NCI-H2227 treated with DMSO at 0.1 percent for 48 hours (cell line): ENCODE data around the gene STX1B.
A peak's percentile ranks its signal among the peaks of the same experiment; 100 is the strongest.

Experiments used
- DNase-seq: peaks from one replicate; lab custom pipeline; 2025; lab: John Stamatoyannopoulos, UW

Gene STX1B

GRCh38 chr16:30996324-30996984 lies 14.0 kb downstream of the STX1B start:
- no peak for DNase-seq

- no peak for DNase-seq
Observed at GRCh38 chr16:30995927-30996323, 14.5 kb downstream of the STX1B start.

GRCh38 chr16:30992931-30993816 lies 17.3 kb downstream of the STX1B start:
- no peak for DNase-seq

GRCh38 chr16:30992276-30992780 lies 18.1 kb downstream of the STX1B start:
- no peak for DNase-seq

- no peak for DNase-seq
Observed at GRCh38 chr16:30991052-30991451, 19.4 kb downstream of the STX1B start.

GRCh38 chr16:30990105-30990504 lies 20.3 kb downstream of the STX1B start:
- no peak for DNase-seq

GRCh38 chr16:30989469-30990047 lies 20.9 kb downstream of the STX1B start:
- no peak for DNase-seq

- no peak for DNase-seq
Observed at GRCh38 chr16:30987581-30988190, 22.8 kb downstream of the STX1B start.

- no peak for DNase-seq
Observed at GRCh38 chr16:30986129-30986991, 24.1 kb downstream of the STX1B start.

GRCh38 chr16:30985401-30986128 lies 24.9 kb downstream of the STX1B start:
- no peak for DNase-seq

GRCh38 chr16:30984669-30985400 lies 25.6 kb downstream of the STX1B start, which contains the start of gene HSD3B7:
TSS of gene HSD3B7 (plus strand) at chr16:30985207. CDS start at chr16:30985659, 452 bp downstream.
- peak; percentile 79 for DNase-seq

- DNase-seq, result no peak
Observed at GRCh38 chr16:30983898-30984610, 26.4 kb downstream of the STX1B start.

GRCh38 chr16:30983289-30983889 lies 27.0 kb downstream of the STX1B start:
- DNase-seq, result no peak

GRCh38 chr16:30982548-30983288 lies 27.7 kb downstream of the STX1B start:
- no peak for DNase-seq

GRCh38 chr16:30980959-30981358 lies 29.5 kb downstream of the STX1B start:
- no peak for DNase-seq

GRCh38 chr16:30980434-30980833 lies 30.0 kb downstream of the STX1B start:
- DNase-seq, result no peak

- no peak for DNase-seq
Observed at GRCh38 chr16:30980023-30980371, 30.4 kb downstream of the STX1B start.
